GM18517 (cell line): ENCODE measurements around the gene NXPH1.

Experiments
- ATAC-seq: cut with Tn5 transposase; IDR thresholded peaks from one replicate; pipeline ENCODE4 v1.9.1; 2021; ENCODE audit warnings: mild to moderate bottlenecking, moderate library complexity; ENCODE audit not compliant: unreplicated experiment

NXPH1 gene

GRCh38 chr7:8800986-8801385 is 367.6 kb downstream of the NXPH1 start:
- no peak for ATAC-seq
